Colon (tissue), 2 donors: ENCODE measurements around the gene SLC39A3.

ENCODE experiments used
- FAIRE-seq: peaks from 2 replicates; lab custom pipeline; 2012; peaks lifted over from hg19 to GRCh38; lab: Jason Lieb, UNC
- donor health status: control.
- donor health status: control.

The SLC39A3 gene

DNA sequence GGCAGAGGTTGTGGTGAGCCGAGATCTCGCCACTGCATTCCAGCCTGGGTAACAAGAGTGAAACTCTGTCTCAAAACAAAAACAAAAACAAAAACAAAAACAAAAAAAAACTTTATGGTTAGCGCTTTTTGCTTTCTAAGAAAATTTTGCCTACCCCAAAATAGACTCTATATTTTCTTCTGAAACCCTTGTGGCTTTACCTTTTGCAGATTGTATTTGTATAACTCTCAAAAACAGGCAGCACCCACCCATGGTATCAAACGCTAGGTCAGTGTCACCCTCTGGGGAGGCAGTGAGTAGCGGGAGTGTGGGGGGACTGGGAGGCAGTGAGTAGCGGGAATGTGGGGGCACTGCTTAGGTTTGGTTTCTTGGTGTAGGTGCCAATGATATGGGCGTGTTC is 7.5 kb upstream of the SLC39A3 start:
- FAIRE-seq, result no peak

GRCh38 chr19:2744113-2744512 is 4.3 kb upstream of the SLC39A3 start:
- FAIRE-seq, result no peak

GRCh38 chr19:2743099-2743498 is 3.3 kb upstream of the SLC39A3 start:
- no peak for FAIRE-seq

- FAIRE-seq, result no peak
Observed at GRCh38 chr19:2740314-2740656, 468 bp upstream of the SLC39A3 start.

DNA sequence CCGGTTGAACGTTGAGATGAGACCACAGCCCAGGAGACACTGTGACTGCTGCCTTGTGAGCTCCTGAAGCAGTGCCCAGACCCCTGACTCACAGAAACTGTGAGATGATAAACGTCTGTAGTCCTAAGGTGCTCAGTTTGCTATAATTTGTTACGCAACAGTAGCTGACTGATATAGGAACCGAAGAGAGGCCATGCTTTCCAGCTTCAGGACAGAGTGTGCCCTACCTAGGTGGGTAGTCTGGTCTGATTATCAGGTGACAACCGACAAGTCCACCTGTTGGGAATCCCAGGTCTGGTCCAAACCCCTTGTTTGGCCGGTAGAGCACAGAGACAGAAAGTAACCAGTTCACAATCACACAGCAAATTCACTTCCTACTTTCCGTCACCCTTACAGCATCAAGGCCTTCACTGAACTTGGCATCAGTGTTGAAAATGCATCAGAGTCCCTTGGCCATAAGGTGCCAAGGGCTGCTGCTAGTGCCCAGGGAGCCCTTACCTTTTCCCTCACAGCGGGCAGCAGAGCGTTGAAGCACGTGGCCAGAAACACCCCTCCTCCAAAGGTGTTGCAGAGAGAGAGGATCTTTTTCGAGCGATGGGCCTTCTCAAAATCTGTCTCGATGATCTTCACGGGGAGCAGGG is 3.1 kb downstream of the SLC39A3 start:
- FAIRE-seq, result no peak

GRCh38 chr19:2735374-2735773 is 4.4 kb downstream of the SLC39A3 start:
- no peak for FAIRE-seq

GRCh38 chr19:2734589-2735288 is 5.1 kb downstream of the SLC39A3 start:
- no peak for FAIRE-seq

DNA sequence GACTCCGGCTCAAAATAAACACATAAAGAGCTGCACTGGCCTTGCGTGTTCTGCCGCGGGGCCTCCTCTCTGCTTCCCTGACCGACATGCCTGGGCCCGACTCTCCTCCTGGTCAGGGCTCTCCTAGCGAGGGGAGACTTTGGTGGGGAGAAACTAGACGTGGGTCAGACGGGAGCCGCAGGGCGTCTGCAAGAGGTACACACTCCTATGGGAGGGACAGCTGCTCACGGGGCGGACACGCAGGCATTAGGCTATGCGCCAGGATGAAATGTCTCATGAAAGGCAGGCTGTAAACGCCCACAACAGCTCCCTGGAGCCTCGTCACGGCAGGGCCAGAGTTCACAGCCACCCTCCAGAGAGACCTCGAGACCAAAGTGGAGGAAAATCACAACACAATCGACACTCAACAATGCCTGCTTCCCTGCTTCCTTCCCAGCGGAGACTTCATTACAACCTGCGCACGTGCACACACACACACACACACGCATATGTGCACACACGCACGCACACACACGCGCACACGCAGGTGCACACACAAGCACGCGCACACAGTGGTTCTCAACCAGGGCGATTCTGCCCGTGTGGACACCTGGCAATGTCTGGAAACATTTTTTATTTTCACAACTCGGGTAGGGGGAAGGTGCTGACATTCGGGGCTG is 5.8 kb downstream of the SLC39A3 start:
- FAIRE-seq, result no peak

GRCh38 chr19:2732883-2733282 is 6.9 kb downstream of the SLC39A3 start:
- no peak for FAIRE-seq

DNA sequence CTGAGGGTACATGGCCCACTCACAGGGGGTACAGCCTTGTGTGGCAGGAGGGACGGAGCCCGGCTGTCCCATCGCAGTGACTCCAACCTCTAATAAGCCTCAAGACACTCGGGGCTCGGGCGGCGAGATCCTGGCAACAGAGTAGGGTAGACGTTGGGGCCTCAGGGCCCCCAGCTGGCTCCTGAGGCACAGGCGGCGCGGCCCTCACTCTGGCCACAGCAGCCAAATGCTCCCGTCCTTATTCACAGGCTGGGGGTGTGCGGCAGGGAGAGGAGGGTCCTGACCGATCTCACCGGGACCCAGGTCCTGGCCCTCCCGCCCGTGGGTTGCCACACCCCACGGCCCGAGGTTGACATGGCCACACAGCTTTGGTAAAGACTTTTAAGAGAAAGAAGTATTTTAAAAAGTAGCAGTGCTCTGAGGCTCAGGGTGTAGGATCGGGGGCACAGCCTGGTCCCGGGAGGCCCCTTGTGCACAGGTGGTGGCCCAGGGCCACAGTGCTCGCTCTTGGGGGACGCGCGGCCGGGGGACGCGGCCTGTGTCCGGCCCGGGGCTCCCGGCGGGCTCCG is 7.6 kb downstream of the SLC39A3 start:
- FAIRE-seq, result no peak

DNA sequence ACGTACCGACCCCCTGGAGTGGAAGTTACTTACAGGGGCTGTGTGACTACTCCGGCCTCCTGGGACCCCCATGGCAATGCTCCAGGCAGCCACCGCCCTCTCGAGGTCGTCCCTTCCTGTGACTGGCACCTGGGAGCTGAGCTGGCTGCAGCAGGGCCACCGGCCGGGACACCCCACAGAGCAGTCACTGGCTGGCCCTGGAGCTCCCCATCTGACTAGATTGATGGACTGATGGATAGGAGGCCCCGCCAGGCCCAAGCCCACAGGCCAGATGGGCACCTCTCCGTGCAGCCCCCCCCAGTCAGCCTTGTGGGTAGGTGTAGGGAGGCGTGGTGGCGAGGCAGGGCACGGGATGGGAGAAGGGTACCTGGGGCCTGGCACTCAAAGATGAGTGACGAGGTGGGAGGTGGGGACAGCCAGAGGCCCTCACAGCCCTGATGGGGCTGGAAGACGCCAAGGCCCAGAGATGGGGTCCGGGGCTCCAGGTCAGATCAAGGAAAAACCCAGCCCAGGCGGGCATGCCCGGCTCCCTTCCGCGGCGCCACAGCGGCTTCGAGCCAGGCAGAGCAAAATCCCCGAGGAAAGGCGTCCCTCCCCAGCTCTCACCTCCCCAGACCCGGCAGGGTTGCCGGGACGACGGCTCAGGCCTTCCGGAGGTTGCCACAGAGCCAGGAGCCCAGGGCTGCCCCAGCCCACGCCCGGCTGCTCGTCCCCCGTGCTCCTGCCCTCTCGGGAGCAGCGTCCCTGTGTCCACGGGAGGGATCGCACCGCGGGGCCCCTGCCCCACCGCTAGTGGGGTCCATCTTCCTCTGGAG is 8.4 kb downstream of the SLC39A3 start:
- FAIRE-seq, result no peak

- no peak for FAIRE-seq
Observed at GRCh38 chr19:2729943-2730818, 9.6 kb downstream of the SLC39A3 start.

DNA sequence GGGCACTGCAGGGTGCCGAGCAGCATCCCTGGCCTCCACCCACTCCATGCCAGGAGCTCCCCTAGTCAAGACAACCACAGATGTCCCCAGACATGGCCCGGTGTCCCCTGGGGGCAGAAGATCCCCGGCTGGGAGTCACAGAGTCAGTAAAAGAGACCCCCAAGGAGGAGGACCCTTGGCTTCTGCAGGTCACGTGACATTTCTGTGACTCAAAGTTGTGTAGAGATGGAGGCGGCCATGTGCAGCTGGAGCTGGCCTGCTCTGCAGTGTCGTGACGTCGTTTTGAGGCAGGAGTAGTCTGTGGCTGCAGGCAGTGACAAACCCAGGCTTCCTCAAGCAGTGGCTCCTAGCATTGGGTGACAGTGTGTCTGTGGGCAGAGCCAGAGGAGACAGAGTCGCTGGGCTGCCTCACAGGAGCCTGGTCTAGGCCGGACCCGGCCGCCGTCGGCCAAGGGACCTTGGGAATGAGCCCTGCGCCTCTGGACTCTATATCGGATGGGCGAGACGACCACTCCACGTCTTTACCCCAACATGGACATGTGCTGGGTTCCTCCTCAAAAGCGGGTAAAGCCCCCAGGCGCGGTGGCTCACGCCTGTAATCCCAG is 10.9 kb downstream of the SLC39A3 start:
- FAIRE-seq, result no peak

- no peak for FAIRE-seq
Observed at GRCh38 chr19:2727640-2727944, 12.2 kb downstream of the SLC39A3 start.

DNA sequence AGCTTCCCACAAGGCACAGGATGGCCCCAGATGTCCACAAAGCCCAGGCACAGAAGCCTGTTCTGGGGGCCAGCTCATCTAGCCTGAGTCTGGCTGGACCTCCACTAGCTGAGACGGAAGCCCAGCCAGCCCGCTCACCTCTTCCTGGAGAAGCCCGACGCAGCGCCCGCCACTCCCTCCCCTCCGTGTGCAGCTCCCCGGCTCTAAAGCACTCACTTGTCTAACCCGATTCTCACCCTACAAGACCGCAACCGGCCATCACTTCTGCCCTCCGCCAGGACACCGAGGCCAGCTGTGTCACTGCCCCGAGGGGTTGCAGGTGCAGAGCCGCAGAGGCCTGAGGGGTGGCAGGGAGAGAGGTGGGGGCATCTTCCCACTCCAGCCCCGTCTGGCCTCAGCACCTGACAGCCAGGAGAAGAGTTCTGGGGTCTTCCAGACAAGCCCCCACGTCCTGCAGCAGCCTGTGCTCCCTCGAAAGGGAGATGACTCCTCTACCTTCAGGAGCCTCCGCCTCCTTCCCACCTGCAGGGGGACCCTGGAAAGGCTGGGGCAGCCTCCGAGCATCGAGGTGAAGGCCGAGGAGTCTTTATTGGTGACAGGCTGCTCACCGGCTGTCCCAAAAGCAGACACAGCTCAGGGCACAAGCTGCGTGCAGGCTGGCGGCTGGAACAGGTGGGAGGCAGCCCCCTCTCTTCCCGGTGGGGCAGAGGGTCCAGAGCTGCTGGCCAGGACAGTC is 12.7 kb downstream of the SLC39A3 start:
- FAIRE-seq, result no peak

DNA sequence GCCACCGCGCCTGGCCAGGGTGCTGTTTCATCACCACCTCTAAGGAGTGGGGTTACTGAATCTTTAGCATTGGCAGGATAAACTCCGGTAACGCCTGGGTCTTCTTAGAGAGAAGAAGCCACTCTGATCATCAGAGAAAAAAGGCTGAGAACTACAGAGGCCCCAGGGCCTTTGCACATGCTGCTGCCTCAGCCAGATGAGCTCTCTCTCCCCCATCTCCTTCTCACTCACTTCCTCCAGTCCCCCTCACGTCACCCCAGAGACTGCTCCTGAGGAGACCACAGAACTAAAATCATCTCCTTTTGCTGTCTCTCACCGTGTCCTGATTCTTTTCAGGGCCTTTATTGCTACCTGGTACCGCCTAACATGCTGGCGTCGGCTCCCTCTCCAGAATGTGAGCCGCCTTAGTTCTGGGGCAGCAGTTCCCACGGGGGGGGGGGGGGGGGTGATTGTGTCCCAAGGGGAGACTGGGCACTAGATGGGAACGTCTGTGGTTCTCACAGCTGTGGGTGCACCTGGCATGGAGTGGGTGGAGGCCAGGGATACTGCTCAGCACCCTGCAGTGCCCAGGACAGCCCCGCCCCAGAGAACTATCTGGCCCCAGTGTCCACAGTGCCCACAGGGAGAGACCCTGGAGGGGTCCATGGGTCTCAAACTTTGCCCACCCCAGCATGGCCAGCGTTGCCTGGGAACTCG is 13.5 kb downstream of the SLC39A3 start:
- FAIRE-seq, result no peak

DNA sequence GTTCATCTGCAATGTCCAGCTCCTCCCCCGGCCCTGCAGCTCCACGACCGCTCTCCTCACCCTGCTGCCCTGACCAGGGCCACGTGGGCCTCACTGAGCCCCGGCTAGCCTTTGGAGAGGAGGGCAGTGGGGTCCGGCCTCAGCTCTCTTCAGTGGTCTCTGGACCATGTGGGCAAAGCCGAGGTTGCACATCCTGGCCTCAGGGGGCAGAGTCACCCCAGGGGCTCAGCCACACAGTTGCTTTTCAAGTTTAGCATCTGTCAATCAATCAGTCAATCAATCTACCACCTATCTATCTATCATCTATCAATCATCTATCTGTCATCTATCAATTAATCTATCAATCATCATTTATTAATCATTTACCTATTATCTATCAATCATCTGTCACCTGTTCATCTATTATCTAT is 15.7 kb downstream of the SLC39A3 start:
- no peak for FAIRE-seq

GRCh38 chr19:2723747-2724146 is 16.1 kb downstream of the SLC39A3 start:
- FAIRE-seq, result no peak

GRCh38 chr19:2723345-2723715 is 16.5 kb downstream of the SLC39A3 start:
- FAIRE-seq, result no peak
